HCT116 (cell line): Measurements from ENCODE around the gene SLC25A43.

Source experiments
- CEBPB ChIP-seq: IDR thresholded peaks from 2 replicates; pipeline ENCODE4 v1.6.1; 2012; ENCODE audit warnings: low read depth
- EZH2 ChIP-seq: fragments of 200-600 bp; sonication (generic); IDR thresholded peaks from 2 replicates; pipeline ENCODE4 v1.6.1; 2017; ENCODE audit warnings: antibody characterized with exemption, mixed run types
- EZH2phosphoT487 ChIP-seq: fragments of 200-600 bp; IDR thresholded peaks from 2 replicates; pipeline ENCODE4 v1.6.1; 2018; ENCODE audit warnings: antibody characterized with exemption, borderline replicate concordance
- POLR2AphosphoS5 ChIP-seq: IDR thresholded peaks from 2 replicates; pipeline ENCODE4 v1.6.1; 2011; ENCODE audit warnings: mild to moderate bottlenecking, low read depth, low read length, moderate library complexity
- RAD21 ChIP-seq: IDR thresholded peaks from 2 replicates; pipeline ENCODE4 v1.6.1; 2012; ENCODE audit warnings: low read depth, mild to moderate bottlenecking
- SP1 ChIP-seq: IDR thresholded peaks from 2 replicates; pipeline ENCODE4 v1.6.1; 2012; ENCODE audit warnings: low read depth
- TF ChIP-seq, protein P1 (sequence below): IDR thresholded peaks from 2 replicates; pipeline ENCODE4 v1.6.1; 2012; ENCODE audit warnings: low read depth
- TF ChIP-seq, protein P2 (sequence below): IDR thresholded peaks from 2 replicates; pipeline ENCODE4 v1.6.1; 2012
- TF ChIP-seq, protein P3 (sequence below), 3 experiments: fragments of 200-600 bp in 1 of 3; sonication (generic) in 1 of 3; IDR thresholded peaks in 2 of 3; conservative IDR thresholded peaks in 1 of 3; 2 replicates each; pipeline ENCODE4 v1.5.1; 2012 to 2017; ENCODE audit warnings: low read depth in 2 of 3, low read length in 2 of 3, antibody characterized with exemption in 1 of 3, borderline replicate concordance in 1 of 3, control low read depth in 1 of 3, mild to moderate bottlenecking in 1 of 3, mixed read lengths in 1 of 3, mixed run types in 1 of 3, moderate library complexity in 1 of 3; ENCODE audit not compliant: insufficient read depth in 1 of 3
- TF ChIP-seq, protein P4 (sequence below): IDR thresholded peaks from 2 replicates; pipeline ENCODE4 v1.6.1; 2012

DNA sequence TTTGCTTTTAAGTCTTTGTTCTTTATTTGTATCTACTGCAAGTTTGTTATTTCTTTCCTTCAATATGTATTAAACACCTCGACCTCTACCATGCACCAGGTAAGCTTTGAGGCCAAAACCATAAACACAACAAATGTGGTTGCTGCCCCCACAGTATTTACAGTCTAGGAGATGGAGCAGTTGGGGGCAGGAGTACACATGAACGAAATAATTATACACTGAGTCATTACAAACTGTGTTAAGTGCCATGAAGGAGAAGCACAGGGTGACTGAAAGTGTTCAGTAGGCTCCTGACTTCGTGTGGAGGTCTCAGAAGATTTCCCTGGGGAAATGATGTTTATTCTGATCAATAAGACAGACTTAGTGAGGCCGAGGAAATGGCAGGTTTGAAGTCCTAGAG lies 30.3 kb downstream of the SLC25A43 start:
- TF ChIP-seq, protein P1, sequence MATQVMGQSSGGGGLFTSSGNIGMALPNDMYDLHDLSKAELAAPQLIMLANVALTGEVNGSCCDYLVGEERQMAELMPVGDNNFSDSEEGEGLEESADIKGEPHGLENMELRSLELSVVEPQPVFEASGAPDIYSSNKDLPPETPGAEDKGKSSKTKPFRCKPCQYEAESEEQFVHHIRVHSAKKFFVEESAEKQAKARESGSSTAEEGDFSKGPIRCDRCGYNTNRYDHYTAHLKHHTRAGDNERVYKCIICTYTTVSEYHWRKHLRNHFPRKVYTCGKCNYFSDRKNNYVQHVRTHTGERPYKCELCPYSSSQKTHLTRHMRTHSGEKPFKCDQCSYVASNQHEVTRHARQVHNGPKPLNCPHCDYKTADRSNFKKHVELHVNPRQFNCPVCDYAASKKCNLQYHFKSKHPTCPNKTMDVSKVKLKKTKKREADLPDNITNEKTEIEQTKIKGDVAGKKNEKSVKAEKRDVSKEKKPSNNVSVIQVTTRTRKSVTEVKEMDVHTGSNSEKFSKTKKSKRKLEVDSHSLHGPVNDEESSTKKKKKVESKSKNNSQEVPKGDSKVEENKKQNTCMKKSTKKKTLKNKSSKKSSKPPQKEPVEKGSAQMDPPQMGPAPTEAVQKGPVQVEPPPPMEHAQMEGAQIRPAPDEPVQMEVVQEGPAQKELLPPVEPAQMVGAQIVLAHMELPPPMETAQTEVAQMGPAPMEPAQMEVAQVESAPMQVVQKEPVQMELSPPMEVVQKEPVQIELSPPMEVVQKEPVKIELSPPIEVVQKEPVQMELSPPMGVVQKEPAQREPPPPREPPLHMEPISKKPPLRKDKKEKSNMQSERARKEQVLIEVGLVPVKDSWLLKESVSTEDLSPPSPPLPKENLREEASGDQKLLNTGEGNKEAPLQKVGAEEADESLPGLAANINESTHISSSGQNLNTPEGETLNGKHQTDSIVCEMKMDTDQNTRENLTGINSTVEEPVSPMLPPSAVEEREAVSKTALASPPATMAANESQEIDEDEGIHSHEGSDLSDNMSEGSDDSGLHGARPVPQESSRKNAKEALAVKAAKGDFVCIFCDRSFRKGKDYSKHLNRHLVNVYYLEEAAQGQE = no peak
- TF ChIP-seq RAD21 (no peak), EZH2 (no peak), EZH2phosphoT487 (no peak), POLR2AphosphoS5 (no peak), CEBPB (no peak), SP1 (no peak)
- TF ChIP-seq, protein P2, sequence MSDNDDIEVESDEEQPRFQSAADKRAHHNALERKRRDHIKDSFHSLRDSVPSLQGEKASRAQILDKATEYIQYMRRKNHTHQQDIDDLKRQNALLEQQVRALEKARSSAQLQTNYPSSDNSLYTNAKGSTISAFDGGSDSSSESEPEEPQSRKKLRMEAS = no peak
- TF ChIP-seq, protein P3, sequence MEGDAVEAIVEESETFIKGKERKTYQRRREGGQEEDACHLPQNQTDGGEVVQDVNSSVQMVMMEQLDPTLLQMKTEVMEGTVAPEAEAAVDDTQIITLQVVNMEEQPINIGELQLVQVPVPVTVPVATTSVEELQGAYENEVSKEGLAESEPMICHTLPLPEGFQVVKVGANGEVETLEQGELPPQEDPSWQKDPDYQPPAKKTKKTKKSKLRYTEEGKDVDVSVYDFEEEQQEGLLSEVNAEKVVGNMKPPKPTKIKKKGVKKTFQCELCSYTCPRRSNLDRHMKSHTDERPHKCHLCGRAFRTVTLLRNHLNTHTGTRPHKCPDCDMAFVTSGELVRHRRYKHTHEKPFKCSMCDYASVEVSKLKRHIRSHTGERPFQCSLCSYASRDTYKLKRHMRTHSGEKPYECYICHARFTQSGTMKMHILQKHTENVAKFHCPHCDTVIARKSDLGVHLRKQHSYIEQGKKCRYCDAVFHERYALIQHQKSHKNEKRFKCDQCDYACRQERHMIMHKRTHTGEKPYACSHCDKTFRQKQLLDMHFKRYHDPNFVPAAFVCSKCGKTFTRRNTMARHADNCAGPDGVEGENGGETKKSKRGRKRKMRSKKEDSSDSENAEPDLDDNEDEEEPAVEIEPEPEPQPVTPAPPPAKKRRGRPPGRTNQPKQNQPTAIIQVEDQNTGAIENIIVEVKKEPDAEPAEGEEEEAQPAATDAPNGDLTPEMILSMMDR (IDR thresholded peaks at IDR 0.05 in 2 of 3, conservative IDR thresholded peaks at IDR 0.05 in 1 of 3; ENCODE audit: borderline replicate concordance in 1 of 3, insufficient read depth in 1 of 3, low read depth in 2 of 3, low read length in 2 of 3) = no peak
- TF ChIP-seq, protein P4, sequence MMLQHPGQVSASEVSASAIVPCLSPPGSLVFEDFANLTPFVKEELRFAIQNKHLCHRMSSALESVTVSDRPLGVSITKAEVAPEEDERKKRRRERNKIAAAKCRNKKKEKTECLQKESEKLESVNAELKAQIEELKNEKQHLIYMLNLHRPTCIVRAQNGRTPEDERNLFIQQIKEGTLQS = no peak
